ENCODE measurements around the gene KCNJ6.
"Not testable (repeated sequence)": the region's sequence is repeated elsewhere in the genome, so short reads cannot be mapped to it uniquely, and the experiment has no call there.

The KCNJ6 gene

DNA sequence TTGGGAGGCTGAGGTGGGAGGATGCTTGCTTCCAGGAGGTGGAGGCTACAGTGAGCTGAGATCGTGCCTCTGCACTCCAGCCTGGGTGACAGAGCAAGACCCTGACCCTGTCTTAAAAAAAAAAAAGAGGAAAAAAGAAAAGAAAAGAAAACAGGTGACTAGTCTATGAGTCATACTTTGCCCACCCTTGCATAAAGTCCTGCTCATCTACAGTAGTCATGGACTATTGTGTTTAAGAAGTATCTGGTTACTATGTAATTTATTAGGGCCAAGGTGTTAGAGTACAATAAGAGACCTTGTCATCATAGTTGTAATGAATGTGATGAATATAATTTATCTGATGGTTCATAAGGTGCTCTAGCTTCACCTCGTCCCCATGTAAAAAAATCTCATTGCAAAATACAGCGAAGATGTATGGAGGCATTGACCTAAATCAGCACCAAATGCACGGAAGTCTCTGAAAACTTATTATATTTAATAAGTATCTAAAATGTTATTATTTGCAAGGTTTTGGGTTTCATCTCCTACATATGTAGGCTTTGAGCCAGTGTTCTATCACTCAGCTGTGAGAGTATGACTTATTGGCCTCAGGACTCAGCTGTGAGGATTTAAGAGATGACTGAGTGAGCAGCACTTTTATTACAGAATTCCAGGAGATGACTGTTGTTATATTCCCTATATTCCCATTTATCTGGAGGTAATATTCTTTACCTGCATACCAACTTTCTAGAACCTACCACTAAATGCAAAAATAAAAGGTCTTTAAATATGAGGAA is 19.9 kb upstream of the KCNJ6 start:
- Histone ChIP-seq H3K27me3 (ENCODE audit: control insufficient read depth in 1 of 2, insufficient read depth in 2 of 2, low read length in 2 of 2) (no peaks in the 10 kb centered on the region), H3K4me1 (ENCODE audit: control insufficient read depth in 1 of 2, insufficient read depth in 2 of 2, low read length in 2 of 2) (no peaks in the 10 kb centered on the region), H3K9ac (ENCODE audit: low read depth in 1 of 2, low read length in 2 of 2) (no peak overlapping the region), H3K4me3 (ENCODE audit: low read depth in 1 of 2, low read length in 2 of 2) (no peak overlapping the region), H3K9me3 (ENCODE audit: control insufficient read depth in 1 of 2, low read length in 2 of 2) (peaks cover 5 to 11% of the 10 kb centered on the region in 2 donors), H3K36me3 (ENCODE audit: control insufficient read depth in 1 of 2, insufficient read depth in 2 of 2, low read length in 2 of 2) (no peaks in the 10 kb centered on the region), H3K27ac (ENCODE audit: low read depth, low read length) (no peak overlapping the region)

DNA sequence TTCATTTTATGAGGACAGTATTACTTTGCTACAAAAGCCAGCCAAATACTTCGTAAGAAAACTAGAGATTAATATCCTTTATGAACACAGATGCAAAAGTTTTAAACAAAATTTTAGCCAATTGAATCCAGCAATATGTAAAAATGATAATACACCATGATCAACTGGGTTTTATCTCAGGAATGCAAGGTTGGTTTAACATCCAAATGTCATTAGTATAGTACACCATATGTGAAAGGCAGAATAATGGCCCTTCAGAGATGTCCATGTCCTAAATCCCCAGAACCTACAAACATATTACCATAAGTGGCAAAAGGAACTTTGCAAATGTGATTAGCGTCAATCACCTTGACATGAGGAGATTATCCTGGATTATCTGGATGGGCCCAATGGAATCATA is 16.7 kb upstream of the KCNJ6 start:
- Histone ChIP-seq H3K36me3 (ENCODE audit: control insufficient read depth in 1 of 2, insufficient read depth in 2 of 2, low read length in 2 of 2) (no peaks in the 10 kb centered on the region), H3K9me3 (ENCODE audit: control insufficient read depth in 1 of 2, low read length in 2 of 2) (peaks cover 4 to 5% of the 10 kb centered on the region in 2 donors), H3K9ac (ENCODE audit: low read depth in 1 of 2, low read length in 2 of 2) (no peak overlapping the region), H3K27me3 (ENCODE audit: control insufficient read depth in 1 of 2, insufficient read depth in 2 of 2, low read length in 2 of 2) (no peaks in the 10 kb centered on the region), H3K4me3 (ENCODE audit: low read depth in 1 of 2, low read length in 2 of 2) (no peak overlapping the region), H3K4me1 (ENCODE audit: control insufficient read depth in 1 of 2, insufficient read depth in 2 of 2, low read length in 2 of 2) (no peaks in the 10 kb centered on the region), H3K27ac (ENCODE audit: low read depth, low read length) (no peak overlapping the region)

DNA sequence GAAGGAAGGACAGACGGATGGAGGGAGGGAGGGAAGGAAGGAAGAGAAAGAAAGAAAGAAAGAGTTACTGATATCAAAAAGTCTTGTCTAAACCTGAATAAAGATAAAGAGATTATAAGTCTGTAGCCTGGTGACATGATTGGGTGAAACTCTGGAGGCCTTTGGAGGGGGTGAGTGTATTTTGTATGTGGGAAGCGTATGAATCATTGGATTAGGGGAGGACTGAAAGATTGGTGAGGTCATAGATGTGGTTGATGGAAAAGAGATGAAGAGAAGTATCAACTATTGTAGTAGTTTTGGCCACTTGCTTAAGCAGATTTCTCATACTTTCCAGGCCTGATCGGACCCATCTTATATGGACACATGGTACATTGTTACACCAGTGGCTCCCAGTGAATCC is 11.5 kb upstream of the KCNJ6 start:
- H3K4me1 ChIP-seq (ENCODE audit: control insufficient read depth in 1 of 2, insufficient read depth in 2 of 2, low read length in 2 of 2): no peaks in the 10 kb centered on the region
- no peak overlapping the region for H3K27ac ChIP-seq (ENCODE audit: low read depth, low read length)
- no peak overlapping the region for H3K9ac ChIP-seq (ENCODE audit: low read depth in 1 of 2, low read length in 2 of 2)
- no peaks in the 10 kb centered on the region for H3K36me3 ChIP-seq (ENCODE audit: control insufficient read depth in 1 of 2, insufficient read depth in 2 of 2, low read length in 2 of 2)
- H3K27me3 ChIP-seq (ENCODE audit: control insufficient read depth in 1 of 2, insufficient read depth in 2 of 2, low read length in 2 of 2): no peaks in the 10 kb centered on the region
- no peak overlapping the region for H3K4me3 ChIP-seq (ENCODE audit: low read depth in 1 of 2, low read length in 2 of 2)
- no peaks in the 10 kb centered on the region for H3K9me3 ChIP-seq (ENCODE audit: control insufficient read depth in 1 of 2, low read length in 2 of 2)

DNA sequence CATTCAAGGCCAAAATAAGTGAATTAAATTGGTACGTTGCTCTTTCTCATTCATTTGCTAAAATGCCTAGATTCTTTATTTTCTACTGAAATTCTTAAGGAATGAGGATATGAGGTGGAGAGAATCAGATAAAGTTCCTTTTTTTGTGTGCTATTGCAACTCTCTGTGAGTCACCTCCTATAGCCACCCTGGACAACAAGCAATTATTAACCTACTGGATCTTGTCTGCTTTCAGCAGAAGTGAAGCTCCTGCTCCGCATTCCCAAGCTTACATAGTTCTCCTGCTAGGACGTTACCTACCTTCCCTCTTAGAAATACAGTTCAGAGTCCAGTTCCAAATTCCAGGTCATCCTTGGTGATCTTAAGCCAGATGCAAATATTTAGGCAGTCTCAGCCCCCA is 4.8 kb upstream of the KCNJ6 start:
- Histone ChIP-seq H3K4me1 (ENCODE audit: control insufficient read depth in 1 of 2, insufficient read depth in 2 of 2, low read length in 2 of 2) (no peaks in the 10 kb centered on the region), H3K4me3 (ENCODE audit: low read depth in 1 of 2, low read length in 2 of 2) (no peak overlapping the region), H3K27ac (ENCODE audit: low read depth, low read length) (no peak overlapping the region), H3K36me3 (ENCODE audit: control insufficient read depth in 1 of 2, insufficient read depth in 2 of 2, low read length in 2 of 2) (no peaks in the 10 kb centered on the region), H3K9me3 (ENCODE audit: control insufficient read depth in 1 of 2, low read length in 2 of 2) (no peaks in the 10 kb centered on the region), H3K9ac (ENCODE audit: low read depth in 1 of 2, low read length in 2 of 2) (no peak overlapping the region), H3K27me3 (ENCODE audit: control insufficient read depth in 1 of 2, insufficient read depth in 2 of 2, low read length in 2 of 2) (peaks cover 15 to 28% of the 10 kb centered on the region in 2 donors)

GRCh38 chr21:37920302-37920701 is 4.0 kb upstream of the KCNJ6 start:
- H3K4me3 ChIP-seq (ENCODE audit: low read depth in 1 of 2, low read length in 2 of 2); H3K36me3 ChIP-seq (ENCODE audit: control insufficient read depth in 1 of 2, insufficient read depth in 2 of 2, low read length in 2 of 2); H3K4me1 ChIP-seq (ENCODE audit: control insufficient read depth in 1 of 2, insufficient read depth in 2 of 2, low read length in 2 of 2); H3K27ac ChIP-seq (ENCODE audit: low read depth, low read length); H3K9me3 ChIP-seq (ENCODE audit: control insufficient read depth in 1 of 2, low read length in 2 of 2); H3K9ac ChIP-seq (ENCODE audit: low read depth in 1 of 2, low read length in 2 of 2): not testable (repeated sequence)
- H3K27me3 ChIP-seq (ENCODE audit: control insufficient read depth in 1 of 2, insufficient read depth in 2 of 2, low read length in 2 of 2): peaks cover 20 to 36% of the 10 kb centered on the region in 2 donors

GRCh38 chr21:37917612-37918011 is 1.4 kb upstream of the KCNJ6 start:
- Histone ChIP-seq H3K27ac (ENCODE audit: low read depth, low read length) (no peak overlapping the region), H3K9me3 (ENCODE audit: control insufficient read depth in 1 of 2, low read length in 2 of 2) (no peaks in the 10 kb centered on the region), H3K27me3 (ENCODE audit: control insufficient read depth in 1 of 2, insufficient read depth in 2 of 2, low read length in 2 of 2) (peaks cover 30 to 51% of the 10 kb centered on the region in 2 donors), H3K4me1 (ENCODE audit: control insufficient read depth in 1 of 2, insufficient read depth in 2 of 2, low read length in 2 of 2) (no peaks in the 10 kb centered on the region), H3K9ac (ENCODE audit: low read depth in 1 of 2, low read length in 2 of 2) (no peak overlapping the region), H3K4me3 (ENCODE audit: low read depth in 1 of 2, low read length in 2 of 2) (no peak overlapping the region), H3K36me3 (ENCODE audit: control insufficient read depth in 1 of 2, insufficient read depth in 2 of 2, low read length in 2 of 2) (no peaks in the 10 kb centered on the region)

DNA sequence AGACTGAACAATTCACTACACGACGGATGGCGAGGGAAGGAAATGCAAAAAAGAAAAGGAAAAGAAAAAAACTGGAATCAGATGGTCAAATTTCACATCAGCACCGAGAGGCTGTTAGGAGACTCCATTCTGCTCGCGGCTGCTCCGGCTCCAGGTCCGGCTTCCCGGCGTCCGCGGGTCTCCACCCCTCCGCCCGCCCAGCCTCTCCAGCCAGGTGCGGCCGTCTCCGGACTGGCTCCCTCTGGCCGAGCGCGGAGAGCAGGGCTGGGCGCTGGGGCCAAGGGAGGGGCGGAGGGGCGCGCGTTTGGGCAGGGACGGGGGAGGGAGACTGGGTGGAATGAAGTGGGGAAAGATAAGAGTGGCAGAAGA is 332 bp downstream of the KCNJ6 start:
- Histone ChIP-seq H3K27ac (ENCODE audit: low read depth, low read length) (no peak overlapping the region), H3K9ac (ENCODE audit: low read depth in 1 of 2, low read length in 2 of 2) (no peak overlapping the region), H3K27me3 (ENCODE audit: control insufficient read depth in 1 of 2, insufficient read depth in 2 of 2, low read length in 2 of 2) (peaks cover 30 to 46% of the 10 kb centered on the region in 2 donors)

GRCh38 chr21:37915497-37915911 is 753 bp downstream of the KCNJ6 start:
- Histone ChIP-seq H3K4me3 (ENCODE audit: low read depth in 1 of 2, low read length in 2 of 2) (no peak overlapping the region), H3K9ac (ENCODE audit: low read depth in 1 of 2, low read length in 2 of 2) (no peak overlapping the region), H3K27ac (ENCODE audit: low read depth, low read length) (no peak overlapping the region), H3K4me1 (ENCODE audit: control insufficient read depth in 1 of 2, insufficient read depth in 2 of 2, low read length in 2 of 2) (no peaks in the 10 kb centered on the region), H3K9me3 (ENCODE audit: control insufficient read depth in 1 of 2, low read length in 2 of 2) (no peaks in the 10 kb centered on the region), H3K36me3 (ENCODE audit: control insufficient read depth in 1 of 2, insufficient read depth in 2 of 2, low read length in 2 of 2) (no peaks in the 10 kb centered on the region), H3K27me3 (ENCODE audit: control insufficient read depth in 1 of 2, insufficient read depth in 2 of 2, low read length in 2 of 2) (peaks cover 30 to 46% of the 10 kb centered on the region in 2 donors)

More for the DNA sequence above, 332 bp downstream of the KCNJ6 start:
- no peaks in the 10 kb centered on the region for H3K4me1 ChIP-seq (ENCODE audit: control insufficient read depth in 1 of 2, insufficient read depth in 2 of 2, low read length in 2 of 2)
- no peak overlapping the region for H3K4me3 ChIP-seq (ENCODE audit: low read depth in 1 of 2, low read length in 2 of 2)
- H3K36me3 ChIP-seq (ENCODE audit: control insufficient read depth in 1 of 2, insufficient read depth in 2 of 2, low read length in 2 of 2): no peaks in the 10 kb centered on the region
- no peaks in the 10 kb centered on the region for H3K9me3 ChIP-seq (ENCODE audit: control insufficient read depth in 1 of 2, low read length in 2 of 2)

GRCh38 chr21:37912616-37913015 is 3.6 kb downstream of the KCNJ6 start:
- Histone ChIP-seq H3K4me1 (ENCODE audit: control insufficient read depth in 1 of 2, insufficient read depth in 2 of 2, low read length in 2 of 2) (no peaks in the 10 kb centered on the region), H3K27ac (ENCODE audit: low read depth, low read length) (no peak overlapping the region), H3K36me3 (ENCODE audit: control insufficient read depth in 1 of 2, insufficient read depth in 2 of 2, low read length in 2 of 2) (no peaks in the 10 kb centered on the region), H3K27me3 (ENCODE audit: control insufficient read depth in 1 of 2, insufficient read depth in 2 of 2, low read length in 2 of 2) (peaks cover 30 to 37% of the 10 kb centered on the region in 2 donors), H3K9me3 (ENCODE audit: control insufficient read depth in 1 of 2, low read length in 2 of 2) (no peaks in the 10 kb centered on the region), H3K4me3 (ENCODE audit: low read depth in 1 of 2, low read length in 2 of 2) (no peak overlapping the region), H3K9ac (ENCODE audit: low read depth in 1 of 2, low read length in 2 of 2) (no peak overlapping the region)

DNA sequence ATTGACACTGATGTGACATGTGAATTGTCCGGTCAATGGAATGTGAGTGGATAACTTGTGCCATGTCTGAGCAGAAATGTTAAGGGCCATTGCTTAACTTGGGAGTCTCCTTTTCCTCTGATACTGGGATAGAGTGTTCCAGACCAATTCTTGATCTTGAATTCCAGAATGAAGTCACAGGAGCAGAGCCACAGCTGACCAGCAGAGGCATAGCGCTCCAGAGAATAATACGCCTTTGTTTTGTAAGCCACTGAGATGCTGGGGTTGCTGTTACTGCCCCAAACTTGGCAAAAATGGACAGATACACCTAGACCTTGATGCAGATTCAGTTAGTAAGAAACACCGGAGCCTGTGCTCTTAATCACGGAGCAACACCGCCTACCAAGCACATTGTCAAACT is 6.3 kb downstream of the KCNJ6 start:
- H3K4me3 ChIP-seq (ENCODE audit: low read depth in 1 of 2, low read length in 2 of 2): no peak overlapping the region
- peaks cover 6 to 12% of the 10 kb centered on the region in 2 donors for H3K27me3 ChIP-seq (ENCODE audit: control insufficient read depth in 1 of 2, insufficient read depth in 2 of 2, low read length in 2 of 2)
- H3K9me3 ChIP-seq (ENCODE audit: control insufficient read depth in 1 of 2, low read length in 2 of 2): no peaks in the 10 kb centered on the region
- H3K27ac ChIP-seq (ENCODE audit: low read depth, low read length): no peak overlapping the region
- no peak overlapping the region for H3K9ac ChIP-seq (ENCODE audit: low read depth in 1 of 2, low read length in 2 of 2)
- no peaks in the 10 kb centered on the region for H3K36me3 ChIP-seq (ENCODE audit: control insufficient read depth in 1 of 2, insufficient read depth in 2 of 2, low read length in 2 of 2)
- no peaks in the 10 kb centered on the region for H3K4me1 ChIP-seq (ENCODE audit: control insufficient read depth in 1 of 2, insufficient read depth in 2 of 2, low read length in 2 of 2)
